GM19239 (cell line): ENCODE data around the gene SRRT.
A peak's percentile ranks its signal among the peaks of the same experiment; 100 is the strongest.
"Not testable (repeated sequence)": the region's sequence is repeated elsewhere in the genome, so short reads cannot be mapped to it uniquely, and the experiment has no call there.

ENCODE experiments used
- DNase-seq: peaks from one replicate; pipeline ENCODE4 v3.0.0; 2011; ENCODE audit warnings: low spot score; ENCODE audit not compliant: insufficient read length
- FAIRE-seq: peaks from 2 replicates; lab custom pipeline; 2011; peaks lifted over from hg19 to GRCh38; lab: Jason Lieb, UNC

SRRT gene

GRCh38 chr7:100854146-100854895, 20.6 kb upstream of the SRRT start:
- no peak for FAIRE-seq
- DNase-seq: no peak

GRCh38 chr7:100854899-100855298, 20.0 kb upstream of the SRRT start:
- DNase-seq, FAIRE-seq: not testable (repeated sequence)

GRCh38 chr7:100855515-100855914, 19.4 kb upstream of the SRRT start:
- DNase-seq: no peak
- no peak for FAIRE-seq

GRCh38 chr7:100856871-100857282, 18.0 kb upstream of the SRRT start:
- FAIRE-seq: no peak
- no peak for DNase-seq

GRCh38 chr7:100859856-100860255, 15.0 kb upstream of the SRRT start:
- FAIRE-seq: no peak
- no peak for DNase-seq

DNA sequence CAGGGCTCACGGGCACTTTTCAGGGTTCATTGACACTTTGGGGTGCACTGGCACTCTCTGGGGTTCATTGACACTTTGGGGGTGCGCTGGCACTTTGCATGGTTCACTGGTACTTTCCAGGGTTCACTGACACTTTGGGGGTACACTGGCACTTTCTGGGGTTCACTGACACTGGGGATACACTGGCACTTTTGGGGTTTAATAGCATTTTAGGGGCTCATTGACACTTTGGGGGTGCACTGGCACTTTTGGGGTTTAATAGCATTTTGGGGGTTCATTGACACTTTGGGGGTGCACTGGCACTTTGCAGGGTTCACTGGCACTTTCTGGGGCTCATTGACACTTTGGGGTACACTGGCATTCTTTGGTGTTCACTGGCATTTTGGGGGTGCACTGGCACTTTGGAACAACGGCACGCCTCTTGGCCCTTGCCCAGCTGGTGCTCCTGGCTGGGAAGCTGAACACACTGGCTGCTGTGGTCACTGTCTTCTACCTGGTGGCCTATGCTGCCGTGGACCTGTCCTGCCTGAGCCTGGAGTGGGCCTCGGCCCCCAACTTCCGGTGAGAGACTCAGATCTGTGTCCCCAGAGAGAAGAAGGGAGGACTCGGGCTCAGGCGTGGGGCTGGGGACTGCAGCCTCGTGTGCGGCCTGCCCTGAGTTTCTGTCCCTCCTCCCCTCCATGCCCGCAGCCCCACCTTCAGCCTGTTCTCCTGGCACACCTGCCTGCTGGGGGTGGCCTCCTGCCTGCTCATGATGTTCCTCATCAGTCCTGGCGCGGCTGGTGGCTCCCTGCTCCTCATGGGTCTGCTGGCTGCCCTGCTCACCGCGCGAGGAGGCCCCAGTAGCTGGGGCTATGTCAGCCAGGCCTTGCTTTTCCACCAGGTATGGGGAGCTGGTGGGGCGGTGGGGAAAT, 13.9 kb upstream of the SRRT start:
- FAIRE-seq (no peak), DNase-seq (no peak)

DNA sequence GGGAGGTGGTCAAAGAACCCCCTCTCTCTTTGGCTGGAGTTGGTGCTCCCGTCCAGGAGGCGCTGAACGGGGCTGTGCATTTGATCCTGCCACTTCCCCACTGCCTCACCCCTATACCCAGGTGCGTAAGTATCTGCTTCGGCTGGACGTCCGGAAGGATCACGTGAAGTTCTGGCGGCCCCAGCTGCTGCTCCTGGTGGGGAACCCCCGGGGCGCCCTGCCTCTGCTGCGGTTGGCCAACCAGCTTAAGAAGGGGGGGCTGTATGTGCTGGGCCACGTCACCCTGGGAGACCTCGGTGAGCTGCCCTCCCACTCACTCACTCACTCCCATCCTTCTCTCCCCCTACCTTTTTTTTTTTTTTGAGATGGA, 13.3 kb upstream of the SRRT start:
- no peak for FAIRE-seq
- no peak for DNase-seq

GRCh38 chr7:100863406-100863950, 11.4 kb upstream of the SRRT start:
- DNase-seq (no peak), FAIRE-seq (no peak)

- FAIRE-seq (no peak), DNase-seq (no peak)
Measured at GRCh38 chr7:100864263-100864845, 10.5 kb upstream of the SRRT start.

DNA sequence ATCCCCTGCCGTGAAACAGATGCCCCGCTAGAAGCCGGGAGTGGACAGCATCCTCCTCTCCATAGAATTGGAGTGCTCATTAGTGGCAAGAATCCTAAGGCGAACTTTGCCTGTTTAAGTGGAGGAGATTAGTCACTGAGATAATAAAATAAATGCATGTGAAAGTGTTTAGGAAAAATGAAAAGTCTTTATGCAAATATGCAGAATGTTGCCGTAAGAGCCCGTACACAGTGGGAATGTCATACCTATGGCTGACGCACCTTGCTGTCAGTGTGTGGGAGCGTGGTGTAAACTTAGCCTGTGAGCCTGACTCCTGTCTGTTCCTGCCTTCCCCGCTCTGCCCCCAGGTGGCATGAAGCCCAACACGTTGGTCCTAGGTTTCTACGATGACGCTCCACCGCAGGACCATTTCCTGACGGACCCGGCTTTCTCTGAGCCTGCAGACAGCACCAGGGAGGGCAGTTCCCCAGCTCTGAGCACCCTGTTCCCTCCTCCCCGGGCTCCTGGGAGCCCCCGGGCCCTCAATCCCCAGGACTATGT, 9.5 kb upstream of the SRRT start:
- no peak for DNase-seq
- no peak for FAIRE-seq

DNA sequence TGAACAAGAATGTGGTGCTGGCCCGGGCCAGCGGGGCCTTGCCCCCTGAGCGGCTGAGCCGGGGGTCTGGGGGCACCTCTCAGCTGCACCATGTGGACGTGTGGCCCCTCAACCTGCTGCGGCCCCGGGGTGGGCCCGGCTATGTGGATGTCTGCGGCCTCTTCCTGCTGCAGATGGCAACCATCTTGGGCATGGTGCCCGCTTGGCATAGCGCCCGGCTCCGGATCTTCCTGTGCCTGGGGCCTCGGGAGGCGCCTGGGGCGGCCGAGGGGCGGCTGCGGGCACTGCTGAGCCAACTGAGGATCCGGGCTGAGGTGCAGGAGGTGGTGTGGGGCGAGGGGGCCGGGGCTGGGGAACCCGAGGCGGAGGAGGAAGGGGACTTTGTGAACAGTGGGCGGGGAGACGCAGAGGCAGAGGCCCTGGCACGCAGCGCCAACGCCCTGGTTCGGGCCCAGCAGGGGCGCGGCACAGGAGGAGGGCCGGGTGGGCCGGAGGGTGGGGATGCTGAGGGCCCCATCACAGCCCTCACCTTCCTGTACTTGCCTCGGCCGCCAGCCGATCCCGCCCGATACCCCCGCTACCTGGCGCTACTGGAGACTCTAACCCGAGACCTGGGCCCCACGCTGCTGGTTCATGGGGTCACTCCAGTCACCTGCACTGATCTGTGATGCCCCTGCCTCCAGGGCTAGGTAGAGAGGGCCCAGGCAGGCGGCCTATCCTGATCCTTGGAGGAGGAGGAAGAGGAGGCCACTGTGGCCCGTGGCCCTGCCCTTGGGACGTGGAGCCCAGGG, 8.8 kb upstream of the SRRT start:
- DNase-seq (no peak), FAIRE-seq (no peak)

DNA sequence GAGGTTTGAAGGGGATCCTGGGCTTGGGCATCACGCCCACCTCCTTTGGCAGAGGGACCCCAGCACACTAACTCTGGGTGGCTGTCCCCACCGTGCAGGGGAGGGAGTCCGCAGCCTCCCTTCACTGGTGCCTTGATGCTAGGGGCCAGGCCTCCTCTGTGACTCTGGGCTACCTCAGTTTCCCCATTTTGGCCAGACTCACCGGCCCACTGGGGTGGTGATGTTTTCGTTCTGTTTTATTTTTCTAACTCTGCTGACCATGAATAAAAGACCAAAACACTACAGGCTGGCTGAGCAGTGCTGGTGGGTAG, 8.2 kb upstream of the SRRT start:
- FAIRE-seq (no peak), DNase-seq (no peak)

DNA sequence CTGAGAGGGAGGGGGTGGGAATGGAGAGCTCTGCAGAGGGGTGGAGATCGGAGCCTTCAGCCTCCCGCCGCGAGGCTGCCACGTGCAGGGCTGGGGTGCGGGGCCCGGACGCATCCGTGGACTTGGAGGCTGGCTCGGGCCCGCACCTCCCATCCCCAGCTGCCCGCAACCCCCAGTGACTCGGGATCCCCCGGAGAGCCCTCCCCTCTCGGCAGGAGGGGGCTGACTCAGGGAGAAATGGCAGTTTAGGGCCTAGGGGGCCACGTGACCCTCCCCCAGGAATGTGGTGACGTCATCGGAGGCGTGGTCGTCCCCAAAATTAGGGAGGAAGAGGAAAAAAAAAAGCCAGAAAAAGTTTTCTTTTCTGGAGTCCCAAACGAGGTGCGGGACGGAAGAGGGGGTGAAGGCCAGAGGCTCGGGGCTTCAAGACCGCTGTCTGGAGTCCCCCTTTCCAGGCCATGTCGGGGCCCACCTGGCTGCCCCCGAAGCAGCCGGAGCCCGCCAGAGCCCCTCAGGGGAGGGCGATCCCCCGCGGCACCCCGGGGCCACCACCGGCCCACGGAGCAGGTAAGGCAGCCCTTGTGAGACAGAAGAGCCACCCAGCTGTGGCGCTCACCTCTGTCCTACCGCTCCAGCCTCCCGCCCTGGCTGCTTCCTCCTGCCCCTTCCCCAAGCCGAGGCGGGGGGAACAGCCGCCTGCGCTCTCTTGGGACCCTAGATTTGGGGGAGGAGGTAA, 7.7 kb upstream of the SRRT start, which contains the start of gene TRIP6:
Gene TRIP6, plus strand, starts transcription at position 348 of the 736 bp plus-strand sequence. Its CDS starts 111 bp downstream, at position 459.
- FAIRE-seq (peak; percentile 77), DNase-seq (peak; percentile 76)

- no peak for FAIRE-seq
- no peak for DNase-seq
Measured at GRCh38 chr7:100867776-100868485, 7.0 kb upstream of the SRRT start.

GRCh38 chr7:100873599-100874299, 1.2 kb upstream of the SRRT start:
- FAIRE-seq (peak; percentile 8), DNase-seq (no peak)

DNA sequence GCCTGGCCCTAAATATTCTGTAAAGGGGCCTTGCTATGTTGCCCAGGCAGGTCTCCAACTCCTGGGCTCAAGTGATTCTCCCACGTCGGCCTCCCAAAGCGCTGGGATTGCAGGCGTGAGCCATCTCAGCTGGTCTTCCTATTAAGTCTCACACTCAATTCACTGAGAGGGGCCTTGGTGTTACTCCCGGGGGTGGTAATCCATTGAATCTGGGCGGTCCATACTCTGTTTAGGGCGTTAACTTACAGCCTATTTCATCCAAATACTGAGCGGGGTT, 665 bp upstream of the SRRT start:
- FAIRE-seq (no peak), DNase-seq (no peak)

DNA sequence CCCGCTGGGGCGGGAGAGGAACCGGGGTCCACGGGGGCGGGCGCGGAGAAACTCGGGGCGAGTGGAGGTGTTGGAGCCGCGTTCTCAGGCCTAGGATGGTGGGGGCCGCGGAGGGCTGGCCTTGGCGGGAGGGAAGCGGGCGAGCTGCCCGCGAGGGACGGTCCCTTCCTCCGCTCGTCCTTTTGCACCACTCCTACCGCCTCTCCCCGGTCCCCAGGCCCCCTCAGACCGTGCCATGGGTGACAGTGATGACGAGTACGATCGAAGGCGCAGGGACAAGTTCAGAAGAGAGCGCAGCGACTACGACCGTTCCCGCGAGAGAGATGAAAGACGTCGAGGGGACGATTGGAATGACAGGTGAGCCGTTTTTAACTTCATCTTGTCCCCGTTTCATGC, 451 bp downstream of the SRRT start:
- peak; percentile 18 for FAIRE-seq
- no peak for DNase-seq

- FAIRE-seq: no peak
- no peak for DNase-seq
Measured at GRCh38 chr7:100878013-100878412, 3.1 kb downstream of the SRRT start.
